ENCODE measurements around the gene GPC1. TPM values are rescaled to one million over a fixed set of nuclear protein-coding genes. Genes with fewer than 3 reads are reported as not detected.

Gene GPC1
- total and polyA plus RNA-seq, 2 donors, result 21.1 to 53.8 TPM

GRCh38 chr2:240401781-240402551 is 33.5 kb upstream of the GPC1 start:
- H3K27ac ChIP-seq (ENCODE audit: low read depth), result no peak overlapping the region
- DNase-seq (ENCODE audit: extremely low spot score), result no peak

DNA sequence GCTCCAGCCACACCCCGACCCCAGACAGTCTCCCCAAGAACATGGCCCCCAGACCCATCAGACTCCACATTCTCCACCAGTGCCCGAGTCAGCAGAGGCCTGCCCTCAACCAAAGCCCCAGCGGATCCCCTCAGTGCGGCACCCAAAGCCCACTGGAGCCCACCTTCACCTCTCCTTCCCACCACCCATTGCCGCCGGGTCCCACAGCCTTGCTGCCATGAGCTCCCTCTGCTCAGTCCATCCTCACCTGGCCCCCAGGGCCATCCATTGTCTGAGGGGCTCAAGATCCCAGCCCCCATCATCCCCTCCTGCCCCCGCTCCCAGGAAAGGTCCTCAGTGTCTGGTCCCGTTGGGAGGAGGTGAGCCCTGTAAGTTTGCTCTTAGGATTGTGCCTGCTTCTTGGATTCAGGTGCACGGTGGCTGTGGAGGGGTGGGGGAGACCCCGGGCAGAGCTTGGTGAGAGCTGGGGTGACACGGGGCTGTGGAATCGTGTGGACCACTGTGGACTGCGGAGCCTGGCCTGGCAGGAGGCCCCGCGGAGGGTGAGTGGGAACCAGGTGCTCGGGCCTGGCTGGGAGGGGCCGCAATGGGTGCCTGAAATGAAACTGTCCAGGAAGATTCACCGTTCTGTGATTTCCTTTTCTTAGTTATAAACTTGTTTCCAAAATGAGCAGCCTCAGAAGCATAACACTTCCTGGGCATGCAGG is 32.7 kb upstream of the GPC1 start:
- Histone ChIP-seq H3K36me3 (ENCODE audit: insufficient read depth) (no peaks in the 10 kb centered on the region), H3K27ac (ENCODE audit: low read depth) (no peak overlapping the region), H3K4me3 (ENCODE audit: low read depth, low read length) (no peak overlapping the region), H3K4me1 (ENCODE audit: insufficient read depth) (no peaks in the 10 kb centered on the region)
- no peak for DNase-seq (ENCODE audit: extremely low spot score)
- WGBS, result 85% methylated on average over 18 of the region's 18 CpGs

More at GRCh38 chr2:240401781-240402551, 33.5 kb upstream of the GPC1 start:
- 84% methylated on average over 22 of the region's 22 CpGs for WGBS
- Histone ChIP-seq H3K4me3 (ENCODE audit: low read depth, low read length) (no peak overlapping the region), H3K4me1 (ENCODE audit: insufficient read depth) (no peaks in the 10 kb centered on the region), H3K36me3 (ENCODE audit: insufficient read depth) (no peaks in the 10 kb centered on the region)

DNA sequence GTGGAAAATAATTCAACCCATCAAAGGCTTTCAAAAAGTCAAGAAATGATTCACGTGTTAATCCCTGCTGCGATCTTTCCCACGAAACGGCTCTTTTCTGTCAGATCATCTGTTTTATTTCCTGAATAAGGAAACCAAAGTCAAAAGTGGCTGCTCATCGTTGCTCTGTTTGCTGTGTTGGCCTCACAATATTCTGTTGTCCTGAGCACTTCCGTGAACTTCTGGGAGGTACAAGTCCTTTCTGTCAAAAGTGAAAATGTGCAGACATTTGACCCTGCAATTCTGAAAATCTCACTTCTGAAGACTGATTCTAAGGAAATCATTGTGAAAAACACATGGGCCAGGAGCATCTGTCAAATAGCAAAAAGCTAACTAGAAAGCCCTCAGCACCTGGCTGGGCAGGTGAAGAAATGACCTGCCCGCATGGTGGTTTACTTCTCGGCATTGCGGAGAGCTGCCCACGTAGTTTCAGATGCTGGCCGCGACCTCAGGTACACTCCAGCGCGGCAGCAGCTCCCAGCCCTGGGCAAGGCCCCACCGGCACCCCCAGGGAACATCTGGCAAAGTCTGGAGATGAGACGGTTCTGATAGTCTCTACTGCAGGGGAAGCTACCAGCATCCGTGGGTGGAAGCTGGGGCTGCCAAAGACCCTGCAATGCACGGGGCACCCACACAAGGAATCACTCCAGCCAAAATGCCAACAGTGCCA is 31.9 kb upstream of the GPC1 start:
- Histone ChIP-seq H3K27ac (ENCODE audit: low read depth) (no peak overlapping the region), H3K4me1 (ENCODE audit: insufficient read depth) (no peaks in the 10 kb centered on the region), H3K36me3 (ENCODE audit: insufficient read depth) (no peaks in the 10 kb centered on the region), H3K4me3 (ENCODE audit: low read depth, low read length) (no peak overlapping the region)
- WGBS, result 79% methylated on average over 18 of the region's 18 CpGs
- no peak for DNase-seq (ENCODE audit: extremely low spot score)

DNA sequence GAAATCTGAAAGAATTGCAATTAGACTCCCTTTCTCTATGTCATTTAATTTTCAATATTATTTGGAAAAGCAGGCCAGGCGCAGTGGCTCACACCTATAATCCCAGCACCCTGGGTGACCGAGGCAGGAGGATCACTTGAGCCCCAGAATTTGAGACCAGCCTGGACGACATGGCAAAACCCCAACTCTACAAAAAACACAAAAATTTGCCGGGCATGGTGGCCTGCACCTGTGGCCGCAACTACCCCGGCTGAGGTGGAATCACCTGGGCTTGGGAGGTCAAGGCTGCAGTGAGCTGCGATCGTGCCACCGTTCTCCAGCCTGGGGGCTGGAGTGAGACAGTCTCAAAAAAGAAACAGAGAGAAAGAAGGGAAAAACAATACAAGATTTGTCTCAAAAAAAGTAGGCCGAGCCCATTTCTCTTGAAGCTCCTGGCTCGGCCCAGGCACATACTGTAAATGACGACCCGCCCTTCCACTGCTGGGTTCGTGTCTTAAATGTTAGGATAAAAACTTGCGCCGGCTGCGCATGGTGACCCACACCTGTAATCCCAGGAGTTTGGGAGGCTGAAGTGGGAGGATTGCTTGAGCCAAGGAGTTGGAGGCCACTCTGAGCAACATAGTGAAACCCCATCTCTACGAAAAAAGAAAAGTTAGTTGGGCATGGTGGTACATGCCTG is 31.1 kb upstream of the GPC1 start:
- H3K36me3 ChIP-seq (ENCODE audit: insufficient read depth), result no peaks in the 10 kb centered on the region
- no peak for DNase-seq (ENCODE audit: extremely low spot score)
- 96% methylated on average over 18 of the region's 18 CpGs for WGBS
- H3K4me3 ChIP-seq (ENCODE audit: low read depth, low read length), result no peak overlapping the region
- H3K4me1 ChIP-seq (ENCODE audit: insufficient read depth), result no peaks in the 10 kb centered on the region
- H3K27ac ChIP-seq (ENCODE audit: low read depth), result no peak overlapping the region

- H3K27ac ChIP-seq (ENCODE audit: low read depth), result no peak overlapping the region
- 92% methylated on average over 15 of the region's 15 CpGs for WGBS
- H3K4me1 ChIP-seq (ENCODE audit: insufficient read depth), result no peaks in the 10 kb centered on the region
- no peak for DNase-seq (ENCODE audit: extremely low spot score)
- no peaks in the 10 kb centered on the region for H3K36me3 ChIP-seq (ENCODE audit: insufficient read depth)
- no peak overlapping the region for H3K4me3 ChIP-seq (ENCODE audit: low read depth, low read length)
Observed at GRCh38 chr2:240405133-240405532, 30.3 kb upstream of the GPC1 start.

DNA sequence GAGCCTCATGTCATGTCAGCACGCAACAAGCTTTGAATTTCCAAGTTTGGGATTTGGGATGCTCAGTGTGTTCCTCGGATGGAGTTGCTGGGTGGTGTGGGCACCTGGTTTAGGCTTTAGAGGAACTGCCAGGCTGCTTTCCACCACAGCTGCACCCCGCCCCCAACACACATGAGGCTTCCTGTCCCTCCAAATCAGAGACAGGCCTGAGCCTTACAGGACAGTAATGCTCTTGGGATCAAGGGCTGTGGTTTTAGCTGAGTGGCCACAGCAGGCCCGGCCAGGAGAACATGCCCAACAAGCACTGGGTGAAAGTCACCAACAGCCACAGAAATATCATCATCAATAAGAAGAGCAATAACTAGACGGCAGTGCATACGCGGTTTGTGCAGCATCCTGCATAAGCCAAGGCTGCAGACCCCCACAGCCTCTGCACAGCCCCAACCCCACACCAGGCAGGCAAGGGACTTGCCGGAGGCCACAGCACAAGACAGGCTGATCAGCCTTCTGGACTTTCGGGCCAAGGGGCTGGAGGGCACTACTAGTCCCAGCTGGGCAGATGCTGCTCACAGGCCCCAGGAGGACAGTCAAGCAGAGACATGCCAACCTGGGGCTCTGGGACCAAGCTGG is 29.7 kb upstream of the GPC1 start:
- H3K36me3 ChIP-seq (ENCODE audit: insufficient read depth), result no peaks in the 10 kb centered on the region
- H3K4me1 ChIP-seq (ENCODE audit: insufficient read depth), result no peaks in the 10 kb centered on the region

DNA sequence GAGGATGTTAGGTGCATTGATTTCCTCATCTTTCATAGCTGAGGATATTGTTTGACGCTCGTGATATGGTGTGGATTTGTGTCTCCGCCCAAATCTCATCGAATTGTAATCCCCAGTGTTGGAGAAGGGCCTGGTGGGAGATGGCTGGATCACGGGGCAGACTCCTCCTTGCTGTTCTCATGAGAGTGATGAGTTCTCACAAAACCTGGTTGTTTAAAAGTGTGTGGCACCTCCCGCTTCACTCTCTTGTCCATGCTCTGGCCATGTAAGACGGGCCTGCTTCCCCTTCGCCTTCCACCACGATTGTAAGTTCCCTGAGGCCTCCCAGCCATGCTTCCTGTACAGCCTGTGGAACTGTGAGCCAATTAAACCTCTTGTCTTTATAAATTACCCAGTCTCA is 28.4 kb upstream of the GPC1 start:
- Histone ChIP-seq H3K4me1 (ENCODE audit: insufficient read depth) (no peaks in the 10 kb centered on the region), H3K27ac (ENCODE audit: low read depth) (no peak overlapping the region), H3K36me3 (ENCODE audit: insufficient read depth) (no peaks in the 10 kb centered on the region), H3K4me3 (ENCODE audit: low read depth, low read length) (no peak overlapping the region)
- no peak for DNase-seq (ENCODE audit: extremely low spot score)
- WGBS, result 93% methylated on average over 9 of the region's 9 CpGs

More for the DNA sequence above, 29.7 kb upstream of the GPC1 start:
- Histone ChIP-seq H3K27ac (ENCODE audit: low read depth) (no peak overlapping the region), H3K4me3 (ENCODE audit: low read depth, low read length) (no peak overlapping the region)
- WGBS, result 93% methylated on average over 9 of the region's 9 CpGs
- no peak for DNase-seq (ENCODE audit: extremely low spot score)

DNA sequence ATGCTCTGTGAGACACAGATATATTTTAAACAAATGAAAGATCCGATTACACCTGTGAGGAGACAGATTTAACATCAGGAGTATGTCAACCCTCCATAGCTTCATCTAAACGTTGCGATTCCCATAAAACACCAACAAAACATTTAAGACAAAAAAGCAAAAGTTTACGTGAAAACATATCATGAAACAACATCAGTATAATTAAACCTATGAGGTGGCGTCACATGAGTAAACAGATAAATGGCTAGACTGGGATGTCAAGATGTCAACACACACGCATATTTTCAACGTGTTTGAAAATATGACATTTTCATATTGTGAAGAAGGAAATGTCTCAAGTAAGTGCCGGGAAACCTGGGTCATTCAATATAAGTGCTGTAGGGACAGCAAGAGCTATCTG is 25.5 kb upstream of the GPC1 start:
- WGBS, result 75% methylated on average over 8 of the region's 8 CpGs
- Histone ChIP-seq H3K4me3 (ENCODE audit: low read depth, low read length) (no peak overlapping the region), H3K4me1 (ENCODE audit: insufficient read depth) (no peaks in the 10 kb centered on the region), H3K27ac (ENCODE audit: low read depth) (no peak overlapping the region), H3K36me3 (ENCODE audit: insufficient read depth) (no peaks in the 10 kb centered on the region)
- DNase-seq (ENCODE audit: extremely low spot score), result no peak

DNA sequence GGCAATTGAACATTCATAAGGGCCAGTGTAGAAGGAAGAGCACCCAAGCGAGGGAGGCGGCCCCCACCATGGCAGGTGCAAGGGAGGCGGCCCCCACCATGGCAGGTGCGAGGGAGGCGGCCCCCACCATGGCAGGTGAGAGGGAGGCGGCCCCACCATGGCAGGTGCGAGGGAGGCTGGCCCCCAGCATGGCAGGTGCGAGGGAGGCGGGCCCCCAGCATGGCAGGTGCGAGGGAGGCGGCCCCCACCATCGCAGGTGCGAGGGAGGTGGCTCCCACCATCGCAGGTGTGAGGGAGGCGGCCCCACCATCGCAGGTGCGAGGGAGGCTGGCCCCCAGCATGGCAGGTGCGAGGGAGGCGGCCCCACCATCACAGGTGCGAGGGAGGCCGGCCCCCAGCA is 24.7 kb upstream of the GPC1 start:
- DNase-seq (ENCODE audit: extremely low spot score), result no peak
- Histone ChIP-seq H3K27ac (ENCODE audit: low read depth) (no peak overlapping the region), H3K36me3 (ENCODE audit: insufficient read depth) (no peaks in the 10 kb centered on the region), H3K4me3 (ENCODE audit: low read depth, low read length) (no peak overlapping the region), H3K4me1 (ENCODE audit: insufficient read depth) (no peaks in the 10 kb centered on the region)
- 93% methylated on average over 21 of the region's 21 CpGs for WGBS

GRCh38 chr2:240411261-240412160 is 24.0 kb upstream of the GPC1 start:
- Histone ChIP-seq H3K27ac (ENCODE audit: low read depth) (no peak overlapping the region), H3K4me1 (ENCODE audit: insufficient read depth) (no peaks in the 10 kb centered on the region), H3K4me3 (ENCODE audit: low read depth, low read length) (no peak overlapping the region), H3K36me3 (ENCODE audit: insufficient read depth) (no peaks in the 10 kb centered on the region)
- 87% methylated on average over 28 of the region's 28 CpGs for WGBS
- DNase-seq (ENCODE audit: extremely low spot score), result no peak

DNA sequence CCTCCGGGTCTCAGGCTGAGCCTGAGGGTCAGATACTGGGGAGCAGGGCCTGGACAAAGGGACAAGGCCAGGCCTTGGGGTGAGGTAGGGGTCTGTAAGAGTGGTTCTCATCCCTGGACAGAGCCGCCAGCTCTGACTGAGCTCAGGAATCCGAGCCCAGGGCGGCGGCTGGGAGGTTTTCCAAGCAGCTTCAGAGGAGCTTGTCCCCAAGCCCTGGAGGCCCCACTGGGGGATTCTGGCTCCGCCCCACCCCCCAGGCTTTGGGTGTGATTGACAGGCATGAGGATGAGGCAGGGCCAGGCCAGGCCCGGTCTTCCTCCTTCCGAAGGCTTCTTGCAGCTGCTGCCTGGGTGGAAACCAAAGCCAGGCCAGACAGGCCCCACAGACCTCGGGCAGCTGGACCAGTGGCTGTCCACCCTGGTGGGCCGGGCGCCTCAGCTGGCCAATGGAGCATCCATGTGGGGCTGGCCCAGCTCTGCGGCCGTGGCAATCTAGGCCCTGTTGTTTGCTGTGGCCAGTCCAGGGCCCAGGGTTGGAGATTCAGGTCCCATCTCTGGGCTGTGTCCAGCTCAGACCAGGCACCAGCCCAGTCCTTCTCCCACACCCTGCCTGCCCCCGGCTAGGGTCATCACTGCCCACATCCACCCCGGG is 23.1 kb upstream of the GPC1 start:
- H3K36me3 ChIP-seq (ENCODE audit: insufficient read depth), result no peaks in the 10 kb centered on the region
- WGBS, result 60% methylated on average over 15 of the region's 15 CpGs
- no peak overlapping the region for H3K4me3 ChIP-seq (ENCODE audit: low read depth, low read length)
- no peak for DNase-seq (ENCODE audit: extremely low spot score)
- H3K27ac ChIP-seq (ENCODE audit: low read depth), result no peak overlapping the region
- H3K4me1 ChIP-seq (ENCODE audit: insufficient read depth), result no peaks in the 10 kb centered on the region
